SK-N-MC (cell line): Measurements from ENCODE around the gene CARD19.

ENCODE experiments used
- DNase-seq: peaks from one replicate; pipeline ENCODE4 v3.0.0-alpha.2; 2011; ENCODE audit warnings: low read depth, low spot score
- H3K27ac ChIP-seq: fragments of 200-600 bp; sonication (generic); 2 replicates; pipeline ENCODE4 v1.5.1; 2016; ENCODE audit warnings: mixed run types
- H3K36me3 ChIP-seq: fragments of 200-600 bp; sonication (generic); 2 replicates; pipeline ENCODE4 v1.6.1; 2017; ENCODE audit warnings: antibody characterized with exemption, low read length, mixed read lengths; ENCODE audit not compliant: insufficient read depth
- H3K4me3 ChIP-seq: fragments of 200-600 bp; sonication (generic); 2 replicates; pipeline ENCODE4 v1.5.1; 2016
- H3K9ac ChIP-seq: fragments of 200-600 bp; sonication (generic); 2 replicates; pipeline ENCODE4 v1.8.0; 2017; ENCODE audit warnings: mixed run types, mixed read lengths; ENCODE audit not compliant: insufficient read length
- H3K9me3 ChIP-seq: fragments of 200-600 bp; sonication (generic); 2 replicates; pipeline ENCODE4 v1.6.1; 2017; ENCODE audit warnings: low read depth, mild to moderate bottlenecking, antibody characterized with exemption, low read length, moderate library complexity, mixed read lengths
- EZH2 ChIP-seq: fragments of 200-600 bp; sonication (generic); IDR thresholded peaks from one replicate; pipeline ENCODE4 v1.6.1; 2017; ENCODE audit warnings: antibody characterized with exemption
- FOXP2 ChIP-seq: optimal IDR thresholded peaks from 2 replicates; pipeline ENCODE3; 2011; ENCODE audit warnings: mild to moderate bottlenecking, moderate library complexity; ENCODE audit not compliant: insufficient read depth; ENCODE audit errors: extremely low read length, control extremely low read depth
- POLR2AphosphoS5 ChIP-seq: IDR thresholded peaks from 2 replicates; pipeline ENCODE4 v1.6.1; 2012; ENCODE audit warnings: mild to moderate bottlenecking, low read depth, low read length, borderline replicate concordance

CARD19 gene, protein sequence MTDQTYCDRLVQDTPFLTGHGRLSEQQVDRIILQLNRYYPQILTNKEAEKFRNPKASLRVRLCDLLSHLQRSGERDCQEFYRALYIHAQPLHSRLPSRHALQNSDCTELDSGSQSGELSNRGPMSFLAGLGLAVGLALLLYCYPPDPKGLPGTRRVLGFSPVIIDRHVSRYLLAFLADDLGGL

DNA sequence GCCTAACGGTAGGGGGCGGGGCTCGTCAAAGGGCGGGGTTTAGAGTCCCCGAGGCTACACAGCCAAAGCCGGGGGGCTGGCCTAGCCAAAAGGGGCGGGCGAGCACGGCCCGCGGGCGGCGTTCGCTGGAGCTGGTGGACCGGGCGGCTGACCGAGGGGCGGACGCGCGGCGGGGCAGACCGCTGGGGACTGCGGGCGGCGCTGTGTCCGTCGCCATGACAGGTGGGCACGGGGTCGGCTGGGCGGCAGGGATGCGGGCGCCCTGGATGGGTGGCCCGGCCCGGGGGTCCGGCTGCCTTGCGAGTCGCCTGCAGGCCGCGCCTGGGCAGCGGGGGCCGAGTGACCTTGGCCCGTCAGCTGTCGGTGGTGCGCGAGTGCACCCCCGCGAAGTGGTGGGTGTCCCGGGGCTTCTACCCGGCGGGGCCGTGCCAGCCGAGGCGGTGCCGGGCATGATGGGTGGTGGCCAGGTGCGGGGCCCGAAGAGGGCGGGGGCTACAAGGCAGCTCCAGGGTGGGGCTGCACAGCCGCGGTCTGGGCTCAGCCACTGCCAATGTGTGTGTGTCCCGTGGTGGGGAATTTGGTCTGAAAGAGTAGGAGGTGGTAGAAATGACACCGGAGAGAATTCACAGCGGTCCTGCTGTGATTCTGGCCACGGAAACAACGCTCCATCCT lies at the start of gene CARD19:
CARD19 (plus strand) TSS at position 87 of the 672 bp plus-strand sequence; CDS start at position 216, 129 bp downstream.
- TF ChIP-seq FOXP2 (no peak), POLR2AphosphoS5 (no peak), EZH2 (no peak)
- peak within 1 kb of the TSS; percentile 87 for H3K9ac ChIP-seq
- H3K27ac ChIP-seq = peak within 1 kb of the TSS; percentile 91
- H3K4me3 ChIP-seq = peak within 1 kb of the TSS; percentile 85
- H3K36me3 ChIP-seq = no peaks in the 10 kb centered on the region
- DNase-seq = no peak
- no peaks in the 10 kb centered on the region; the same call in 1 of the 2 replicates for H3K9me3 ChIP-seq

GRCh38 chr9:93048566-93049448 lies 47.2 kb upstream of the CARD19 start:
- Histone ChIP-seq H3K36me3 (no peaks in the 10 kb centered on the region), H3K4me3 (no peak overlapping the region), H3K27ac (no peak overlapping the region), H3K9me3 (no peaks in the 10 kb centered on the region), H3K9ac (no peak overlapping the region)
- no peak for DNase-seq
- TF ChIP-seq EZH2 (no peak), FOXP2 (no peak)

DNA sequence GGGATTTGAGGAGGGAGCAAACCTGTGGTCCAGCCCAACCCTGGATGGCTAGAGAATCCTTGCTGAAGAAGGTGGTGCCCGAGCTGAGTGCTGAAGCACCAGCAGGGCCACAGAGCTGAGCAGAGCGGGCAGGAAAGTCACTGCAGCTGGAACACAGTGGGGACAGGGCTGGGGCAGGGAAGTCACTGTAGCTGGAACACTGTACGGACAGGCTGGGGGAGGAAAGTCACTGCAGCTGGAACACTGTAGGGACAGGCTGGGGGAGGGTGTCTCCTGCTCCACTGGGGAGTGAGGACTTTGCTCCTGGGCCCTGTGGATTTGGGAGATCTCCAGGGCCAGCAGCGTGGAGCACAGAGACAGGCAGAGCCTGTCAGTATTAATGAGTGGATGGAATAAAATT lies 46.5 kb upstream of the CARD19 start:
- Histone ChIP-seq H3K9me3 (no peaks in the 10 kb centered on the region), H3K36me3 (no peaks in the 10 kb centered on the region), H3K9ac (no peak overlapping the region), H3K4me3 (no peak overlapping the region), H3K27ac (no peak overlapping the region)
- TF ChIP-seq POLR2AphosphoS5 = no peak
- no peak for TF ChIP-seq FOXP2
- no peak for TF ChIP-seq EZH2
- DNase-seq = no peak

DNA sequence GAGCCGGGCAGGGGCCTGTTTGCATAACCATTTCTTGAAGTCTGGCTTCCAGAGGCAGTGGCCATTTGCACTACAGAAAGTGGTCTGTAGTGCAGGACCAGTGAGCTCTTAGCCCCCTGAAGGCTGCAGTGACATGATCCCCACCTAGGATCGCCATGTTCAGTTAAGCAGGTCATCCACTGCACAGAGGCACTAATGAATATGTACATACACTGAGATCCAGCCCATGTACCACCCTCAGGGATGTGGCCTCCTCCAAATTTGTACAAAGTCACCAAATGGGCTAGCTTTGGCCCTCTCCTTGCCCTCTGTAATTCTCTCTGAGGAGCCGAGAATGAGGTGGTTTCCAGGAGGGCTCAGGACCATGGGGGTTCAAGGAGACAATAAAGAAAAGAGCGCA lies 45.8 kb upstream of the CARD19 start:
- H3K9ac ChIP-seq = no peak overlapping the region
- no peaks in the 10 kb centered on the region for H3K36me3 ChIP-seq
- DNase-seq = no peak
- H3K27ac ChIP-seq = no peak overlapping the region
- TF ChIP-seq EZH2 (no peak), FOXP2 (no peak), POLR2AphosphoS5 (no peak)
- H3K4me3 ChIP-seq = no peak overlapping the region
- H3K9me3 ChIP-seq = no peaks in the 10 kb centered on the region

- TF ChIP-seq POLR2AphosphoS5 (no peak), FOXP2 (no peak), EZH2 (no peak)
- H3K27ac ChIP-seq = no peak overlapping the region
- H3K9ac ChIP-seq = no peak overlapping the region
- no peak overlapping the region for H3K4me3 ChIP-seq
- DNase-seq = no peak
- no peaks in the 10 kb centered on the region for H3K36me3 ChIP-seq
- no peaks in the 10 kb centered on the region for H3K9me3 ChIP-seq
Observed at GRCh38 chr9:93051680-93052089, 44.3 kb upstream of the CARD19 start.

GRCh38 chr9:93052791-93053540 lies 43.1 kb upstream of the CARD19 start:
- Histone ChIP-seq H3K9ac (no peak overlapping the region), H3K36me3 (no peaks in the 10 kb centered on the region), H3K27ac (no peak overlapping the region), H3K9me3 (no peaks in the 10 kb centered on the region), H3K4me3 (no peak overlapping the region)
- DNase-seq = no peak
- TF ChIP-seq FOXP2 (no peak), EZH2 (no peak), POLR2AphosphoS5 (no peak)

- Histone ChIP-seq H3K9me3 (no peaks in the 10 kb centered on the region), H3K4me3 (no peak overlapping the region), H3K27ac (no peak overlapping the region), H3K9ac (no peak overlapping the region), H3K36me3 (no peaks in the 10 kb centered on the region)
- TF ChIP-seq EZH2 (no peak), POLR2AphosphoS5 (no peak), FOXP2 (no peak)
- no peak for DNase-seq
Observed at GRCh38 chr9:93053781-93054331, 42.2 kb upstream of the CARD19 start.
